DMS114 treated with DMSO at 0.1 percent for 48 hours (cell line): ENCODE results near the gene ACKR2.

ENCODE experiments used
- DNase-seq: peaks from one replicate; lab custom pipeline; 2025; ENCODE audit not compliant: unreplicated experiment; lab: John Stamatoyannopoulos, UW

Gene ACKR2

DNA sequence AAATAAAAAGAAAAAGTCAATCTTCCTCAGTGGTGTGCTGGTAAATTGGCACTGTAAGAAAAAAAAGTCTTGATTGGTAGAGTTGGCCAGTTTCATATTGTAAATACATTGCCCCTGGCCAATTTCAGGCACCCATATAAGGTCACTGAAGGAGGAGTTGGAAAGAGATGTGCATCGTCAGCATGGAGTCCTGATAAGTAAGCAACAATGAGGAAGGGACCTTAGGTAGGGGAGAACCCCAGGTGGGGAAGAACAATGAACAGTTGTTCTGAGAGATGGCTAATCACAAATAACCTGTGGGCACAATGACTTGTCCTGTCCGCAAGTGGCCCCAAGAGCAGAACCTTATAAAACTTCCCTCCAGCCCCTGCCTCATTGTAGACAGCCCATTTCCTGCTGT lies 75.1 kb downstream of the ACKR2 start:
- DNase-seq, result no peak

DNA sequence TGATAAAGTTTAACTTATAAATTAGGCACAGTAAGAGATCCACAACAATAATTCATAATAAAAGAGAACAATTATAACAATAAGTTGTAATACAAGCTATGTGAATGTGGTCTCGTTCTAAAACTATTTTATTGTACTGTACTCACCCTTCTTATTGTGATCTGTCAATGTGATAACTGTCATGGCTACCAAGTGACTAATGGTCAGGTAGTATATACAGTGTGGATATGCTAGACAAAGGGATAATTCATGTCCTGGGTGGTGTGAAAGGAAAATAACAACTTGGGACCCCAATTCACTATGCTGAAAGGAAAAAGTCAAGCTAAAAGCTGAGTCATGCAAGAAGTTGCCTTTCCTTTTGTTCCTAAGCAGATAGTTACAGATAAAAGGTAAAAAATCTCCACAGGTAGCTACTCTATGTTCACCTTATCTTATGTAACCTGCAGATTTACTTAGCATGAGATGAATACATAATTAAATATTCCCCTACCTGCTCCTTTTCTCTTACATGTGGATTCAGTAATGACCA lies 77.1 kb downstream of the ACKR2 start:
- DNase-seq, result no peak

DNA sequence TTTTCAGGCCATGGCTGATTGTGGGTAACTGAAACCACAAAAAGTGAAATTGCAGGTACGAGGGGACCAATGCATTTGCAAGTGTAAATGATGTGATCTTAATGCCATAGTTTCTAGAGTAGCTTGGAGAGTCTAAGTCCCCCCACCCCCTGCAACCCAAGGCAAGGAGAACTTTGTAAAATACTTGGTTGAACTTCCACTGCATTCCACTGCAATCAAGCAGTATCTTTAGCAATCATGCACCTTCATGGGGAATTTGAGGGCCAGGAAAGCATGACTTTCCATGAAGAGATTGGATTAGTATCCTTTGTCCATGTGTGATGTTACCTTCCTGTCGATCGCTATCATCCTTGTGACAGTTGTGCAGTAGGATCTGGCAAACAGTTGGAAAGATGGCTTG lies 77.8 kb downstream of the ACKR2 start:
- DNase-seq, result no peak

DNA sequence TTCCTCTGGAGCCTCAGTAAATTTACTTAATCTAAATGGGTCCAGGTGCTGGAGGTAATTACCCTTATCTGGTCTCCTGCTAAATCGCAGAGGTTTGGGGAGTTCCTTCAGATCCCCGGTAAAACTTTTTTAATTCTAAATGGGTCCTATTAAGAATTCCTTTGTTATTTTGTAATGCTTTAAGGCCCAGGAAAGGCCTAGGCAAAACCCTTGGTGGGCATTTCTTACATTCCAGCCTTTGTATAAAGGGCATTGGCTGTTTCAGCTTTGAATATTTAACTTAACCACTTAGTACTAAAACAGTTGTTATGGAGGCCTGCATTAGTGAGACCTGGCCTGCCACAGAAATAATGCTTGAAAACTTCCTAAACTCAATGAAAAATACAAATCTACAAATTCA lies 81.8 kb downstream of the ACKR2 start:
- DNase-seq, result no peak

DNA sequence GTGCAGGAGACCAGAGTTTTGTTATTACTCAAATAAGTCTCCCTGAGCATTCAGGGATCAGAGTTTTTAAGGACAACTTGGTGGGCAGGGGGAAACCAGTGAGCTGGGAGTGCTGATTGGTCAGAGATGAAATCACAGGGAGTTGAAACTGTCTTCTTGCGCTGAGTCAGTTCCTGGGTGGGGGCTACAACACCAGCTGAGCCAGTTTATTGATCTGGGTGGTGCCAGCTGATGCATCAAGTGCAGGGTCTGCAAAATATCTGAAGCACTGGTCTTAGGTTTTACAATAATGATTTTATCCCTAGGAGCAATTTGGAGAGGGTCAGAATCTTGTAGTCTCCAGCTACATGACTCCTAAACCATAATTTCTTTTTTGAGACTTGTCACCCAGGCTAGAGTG lies 82.9 kb downstream of the ACKR2 start:
- no peak for DNase-seq

DNA sequence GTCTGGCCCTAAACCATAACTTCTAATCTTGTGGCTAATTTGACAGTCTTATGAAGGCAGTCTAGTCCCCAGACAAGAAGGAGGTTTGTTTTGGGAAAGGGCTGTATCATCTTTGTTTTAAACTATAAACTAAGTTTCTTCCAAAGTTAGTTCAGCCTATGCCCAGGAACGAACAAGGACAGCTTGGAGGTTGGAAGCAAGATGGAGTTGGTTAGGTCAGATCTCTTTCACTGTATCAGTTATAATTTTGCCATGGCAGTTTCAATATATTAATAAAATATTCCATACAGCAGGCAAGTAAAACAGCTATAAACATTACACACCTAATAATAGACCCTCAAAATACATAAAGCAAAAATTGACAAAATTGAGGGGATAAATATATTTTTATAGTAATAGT lies 83.6 kb downstream of the ACKR2 start:
- no peak for DNase-seq

DNA sequence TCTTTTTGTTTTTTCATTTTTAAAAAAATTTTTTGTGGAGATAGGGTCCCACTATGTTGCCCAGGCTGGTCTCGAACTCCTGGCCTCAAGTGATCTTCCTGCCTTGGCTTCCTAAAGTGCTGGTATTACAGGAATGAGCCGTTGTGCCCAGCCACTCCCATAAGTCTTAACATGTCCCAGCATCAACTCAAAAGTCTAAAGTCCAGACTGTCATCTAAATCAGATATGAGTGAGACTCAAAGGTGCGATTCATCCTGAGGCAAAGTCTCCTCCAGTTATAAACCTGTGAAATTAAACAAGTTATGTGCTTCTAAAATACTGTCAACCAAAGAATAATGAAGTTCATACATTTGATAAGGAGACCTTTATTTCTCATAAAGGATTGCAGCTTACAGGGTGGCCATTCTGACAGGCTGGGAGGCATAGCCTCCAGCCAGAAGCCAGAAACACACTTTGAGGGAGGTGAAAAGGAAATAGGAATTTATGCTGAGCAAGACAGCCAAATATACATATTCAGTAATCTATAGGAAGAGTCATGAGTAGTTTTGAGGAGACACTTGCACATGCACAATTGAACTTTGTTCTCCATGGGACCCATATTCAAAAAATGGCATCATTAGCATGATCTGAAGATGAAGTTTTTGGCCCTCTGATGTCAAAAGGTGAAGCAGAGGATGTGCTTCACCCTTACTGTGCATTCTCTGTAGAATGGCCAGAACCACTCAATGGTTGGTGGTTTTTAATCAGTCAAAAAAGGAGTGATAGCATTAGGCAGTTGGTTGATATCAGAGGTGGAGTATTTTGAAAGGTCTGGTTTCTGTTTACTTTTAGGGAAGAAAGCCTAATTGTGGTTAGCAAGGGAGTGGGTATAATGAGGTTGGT lies 85.7 kb downstream of the ACKR2 start:
- DNase-seq, result no peak

DNA sequence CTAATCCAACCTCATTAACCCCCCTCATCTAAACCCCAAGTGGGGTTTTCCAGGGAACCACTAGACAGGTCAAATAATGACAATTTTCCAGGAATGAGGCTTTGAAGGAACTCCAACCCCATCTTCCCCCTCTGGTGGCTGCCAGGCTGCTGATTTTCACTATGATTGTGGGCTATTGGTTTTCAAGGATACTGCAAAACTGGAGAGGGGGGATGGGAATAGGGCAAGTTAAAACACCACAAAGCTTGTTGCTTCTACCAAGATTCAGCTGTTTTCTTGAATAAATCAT lies 86.3 kb downstream of the ACKR2 start:
- no peak for DNase-seq

DNA sequence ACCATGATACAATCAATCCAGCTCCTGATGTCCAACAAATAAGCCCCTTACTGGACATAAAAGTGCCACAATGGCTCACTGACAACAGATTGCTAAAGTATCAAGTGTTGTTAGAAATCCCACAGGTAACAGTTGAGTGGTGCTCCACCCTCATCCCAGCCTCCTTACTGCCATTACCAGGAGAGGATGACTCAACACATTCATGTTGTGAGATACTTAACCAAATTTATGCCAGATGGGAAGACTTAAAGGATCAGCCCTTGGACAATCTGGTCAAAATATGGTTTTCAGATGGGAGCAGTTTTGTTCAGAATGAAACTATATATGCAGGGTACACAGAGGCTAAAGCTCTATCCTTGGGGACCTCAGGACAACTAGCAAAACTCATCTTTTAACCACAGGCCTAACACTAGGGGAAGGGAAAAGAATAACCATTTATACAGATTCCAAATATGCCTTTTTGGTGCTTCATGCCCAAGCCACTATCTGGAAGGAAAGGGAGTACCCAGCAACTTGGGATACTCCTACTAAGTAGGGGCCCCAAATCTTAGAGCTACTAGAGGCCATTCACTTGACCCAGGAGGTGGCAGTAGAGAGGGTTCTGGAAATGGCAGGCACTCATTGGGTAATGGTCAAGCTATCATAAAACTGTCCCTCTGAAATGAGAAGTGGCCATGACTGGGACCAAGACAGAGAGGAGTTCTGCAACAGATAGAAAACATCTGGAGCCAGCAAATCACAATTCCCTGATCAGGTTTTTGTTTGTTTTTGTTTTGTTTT lies 89.8 kb downstream of the ACKR2 start:
- DNase-seq, result no peak

DNA sequence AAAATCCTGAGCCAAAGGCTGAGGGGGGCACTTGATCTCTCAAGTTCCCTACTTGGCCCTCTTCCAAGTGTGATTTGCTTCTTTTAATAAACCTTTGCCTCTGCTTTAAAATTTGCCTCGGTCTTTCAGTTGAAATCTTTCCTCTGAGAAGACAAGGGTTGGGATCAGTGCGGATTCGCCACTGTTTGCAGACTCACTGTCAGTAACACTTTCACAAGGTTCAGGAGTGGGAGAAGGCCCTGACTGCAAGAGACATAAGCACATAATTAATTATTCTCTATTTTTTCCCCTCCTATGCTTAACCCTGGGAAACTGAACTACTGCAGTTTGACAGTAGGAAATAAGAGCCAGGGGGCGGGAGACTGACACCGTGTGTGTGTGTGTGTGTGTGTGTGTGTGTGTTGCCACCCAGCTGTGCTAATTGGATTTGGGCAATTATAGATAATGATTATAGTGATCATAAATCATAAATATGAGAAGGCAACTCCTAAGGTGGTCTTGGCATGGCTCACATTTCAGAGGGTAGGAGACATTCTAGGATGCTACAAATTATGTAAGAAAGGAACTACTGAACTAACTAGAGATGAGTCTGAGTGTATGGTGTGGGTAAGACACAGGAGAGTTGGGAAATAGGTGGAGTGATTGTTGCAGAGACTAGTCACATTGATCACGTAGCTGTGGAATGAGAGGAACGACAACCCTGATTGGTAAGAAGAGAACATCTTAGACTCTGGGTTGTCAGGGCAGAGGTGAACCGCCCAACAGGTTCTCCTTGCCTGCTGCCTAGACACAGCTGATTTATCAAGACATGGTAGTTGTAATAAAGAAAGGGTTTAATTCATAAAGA lies 91.2 kb downstream of the ACKR2 start:
- DNase-seq, result no peak

DNA sequence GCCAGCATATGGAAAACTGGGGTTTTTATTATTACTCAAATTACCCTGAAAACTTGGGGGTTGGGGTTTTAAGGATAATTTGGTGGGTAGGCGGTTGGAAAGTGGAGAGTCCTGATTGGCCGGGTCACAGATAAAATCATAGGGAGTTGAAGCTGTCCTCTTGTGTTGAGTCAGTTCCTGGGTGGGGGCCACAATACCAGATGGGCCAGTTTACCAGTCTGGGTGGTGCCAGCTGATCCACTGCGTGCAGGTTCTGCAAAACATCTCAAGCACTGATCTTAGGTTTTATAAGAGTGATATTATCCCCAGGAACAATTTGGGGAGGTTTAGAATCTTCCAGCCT lies 91.8 kb downstream of the ACKR2 start:
- no peak for DNase-seq

DNA sequence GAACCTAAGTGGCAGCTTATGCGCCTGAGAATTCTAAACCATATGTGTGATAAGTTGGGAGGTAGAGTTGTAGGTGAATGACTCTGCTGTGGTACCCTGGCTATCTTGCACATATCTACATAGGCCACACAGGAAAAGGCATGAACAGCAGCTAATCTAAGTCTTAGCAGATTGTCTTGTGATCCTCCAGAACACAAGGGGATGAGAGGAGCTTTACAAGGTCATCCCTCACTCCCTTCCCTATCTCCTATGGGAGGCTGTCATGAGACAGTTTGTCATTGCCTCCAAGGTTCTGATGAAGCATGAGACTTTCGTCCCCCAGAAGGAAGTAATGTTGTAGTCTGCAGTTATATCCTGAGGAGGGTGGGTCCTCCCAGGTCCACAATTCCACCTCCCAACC lies 93.0 kb downstream of the ACKR2 start:
- no peak for DNase-seq

DNA sequence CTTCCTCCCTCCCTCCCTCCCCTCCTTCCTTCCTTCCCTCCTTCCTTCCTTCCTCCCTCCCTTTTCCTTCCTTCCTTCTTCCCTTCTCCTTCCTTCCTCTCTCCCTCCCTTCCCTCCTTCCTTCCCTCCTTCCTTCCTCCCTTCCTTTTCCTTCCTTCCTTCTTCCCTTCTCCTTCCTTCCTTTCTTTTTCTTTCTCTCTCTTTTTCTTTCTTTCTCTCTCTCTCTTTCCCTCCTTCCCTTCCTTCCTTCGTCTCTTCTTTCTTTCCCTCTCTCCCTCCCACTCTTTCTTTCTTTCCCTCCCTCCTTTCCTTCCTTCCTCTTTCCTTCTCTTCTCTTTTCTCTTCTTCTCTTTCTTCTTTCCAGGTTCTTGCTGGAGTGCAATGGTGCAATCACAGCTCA lies 94.8 kb downstream of the ACKR2 start:
- no peak for DNase-seq

DNA sequence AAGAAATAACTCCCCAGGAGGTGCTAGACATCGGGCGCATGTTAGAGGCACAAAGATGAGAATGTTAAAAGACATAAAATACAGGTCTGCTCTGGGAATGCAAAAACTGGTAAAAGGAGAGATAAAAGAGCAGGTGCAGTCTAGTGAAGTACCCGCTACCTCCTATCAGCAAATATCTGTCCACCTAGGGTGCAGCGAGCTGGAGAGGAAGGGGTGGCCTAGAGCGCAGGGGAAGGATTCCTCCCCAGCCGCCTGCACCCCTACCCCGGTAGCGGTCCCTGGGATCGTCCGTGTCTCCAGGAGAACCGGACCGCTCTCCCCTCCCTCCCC lies 96.5 kb downstream of the ACKR2 start:
- DNase-seq, result no peak

DNA sequence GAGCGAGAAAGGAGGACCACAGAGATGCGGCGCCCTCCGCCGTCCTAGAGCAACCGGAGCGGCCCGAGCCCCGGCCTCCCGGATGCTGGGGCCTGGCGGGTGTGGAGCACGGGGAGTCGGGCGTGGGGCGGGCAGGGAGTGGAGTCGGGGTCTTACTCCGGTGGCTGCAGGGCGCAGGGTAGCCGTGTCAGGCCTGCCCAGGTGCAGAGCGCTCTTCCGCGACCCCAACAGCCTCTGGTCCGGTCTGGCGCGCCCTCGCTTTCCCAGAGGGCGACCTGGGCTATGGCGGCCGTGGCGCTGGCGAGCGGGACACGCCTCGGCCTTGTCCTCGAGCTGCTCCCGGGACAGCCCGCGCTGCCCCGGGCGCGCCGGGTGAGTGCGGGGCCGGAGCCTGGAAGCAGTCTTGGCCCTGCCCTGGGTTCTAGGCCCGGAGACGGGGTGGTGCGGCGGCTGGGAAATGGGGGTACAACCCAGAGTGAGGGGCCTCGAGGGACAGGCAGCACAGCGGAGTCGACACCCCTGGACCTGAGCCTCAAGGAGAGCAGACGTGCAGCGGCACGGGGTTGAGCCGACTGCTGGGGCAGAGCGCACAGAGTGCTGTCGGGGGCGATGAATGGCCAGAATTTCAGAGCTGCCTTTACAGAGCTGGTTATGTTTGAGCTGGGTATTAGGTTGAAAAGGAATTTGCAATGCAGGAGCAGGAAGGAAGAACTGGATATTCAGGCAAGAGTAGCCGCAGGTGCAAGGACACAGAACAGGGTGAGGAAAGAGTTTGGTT lies 97.0 kb downstream of the ACKR2 start, which contains the start of gene ZNF662:
Gene ZNF662 (plus strand): TSS at position 73 of the 778 bp plus-strand sequence. CDS start 1,973 bp downstream, outside the sequence.
- no peak for DNase-seq

DNA sequence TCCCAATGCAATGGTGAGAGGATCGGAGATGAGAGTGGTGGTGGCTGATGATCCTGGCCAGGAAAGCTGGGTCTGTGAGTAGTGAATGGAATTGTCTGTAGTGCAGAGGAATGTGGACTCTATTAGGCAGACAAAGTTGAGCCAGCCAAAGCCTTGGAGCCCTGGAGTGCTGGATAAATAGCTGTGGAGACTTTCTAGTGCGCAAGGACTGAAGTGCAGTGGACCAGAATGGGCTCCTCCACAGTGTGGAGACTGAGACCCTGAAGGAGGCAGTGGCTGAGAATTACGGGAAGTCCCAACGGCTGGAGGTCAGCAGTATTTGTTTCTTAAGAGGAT lies 97.6 kb downstream of the ACKR2 start:
- no peak for DNase-seq

DNA sequence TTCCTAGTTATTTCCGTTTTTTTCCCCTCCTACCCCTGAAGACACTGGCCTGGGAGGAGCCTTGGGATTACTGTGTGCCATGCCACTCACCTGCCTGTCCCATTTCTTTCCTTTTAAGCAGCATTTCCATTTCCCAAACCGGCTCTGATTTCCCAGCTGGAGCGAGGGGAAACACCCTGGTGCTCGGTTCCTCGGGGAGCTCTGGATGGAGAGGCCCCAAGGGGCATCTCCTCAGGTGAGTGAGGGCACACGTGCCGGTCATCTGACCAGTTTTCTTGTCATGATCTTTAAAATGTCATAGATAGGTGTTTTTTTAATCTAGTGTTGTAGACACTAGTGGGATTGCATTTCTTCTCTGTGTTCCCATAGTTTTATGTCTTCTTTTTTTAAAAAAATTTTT lies 99.4 kb downstream of the ACKR2 start:
- DNase-seq, result no peak

DNA sequence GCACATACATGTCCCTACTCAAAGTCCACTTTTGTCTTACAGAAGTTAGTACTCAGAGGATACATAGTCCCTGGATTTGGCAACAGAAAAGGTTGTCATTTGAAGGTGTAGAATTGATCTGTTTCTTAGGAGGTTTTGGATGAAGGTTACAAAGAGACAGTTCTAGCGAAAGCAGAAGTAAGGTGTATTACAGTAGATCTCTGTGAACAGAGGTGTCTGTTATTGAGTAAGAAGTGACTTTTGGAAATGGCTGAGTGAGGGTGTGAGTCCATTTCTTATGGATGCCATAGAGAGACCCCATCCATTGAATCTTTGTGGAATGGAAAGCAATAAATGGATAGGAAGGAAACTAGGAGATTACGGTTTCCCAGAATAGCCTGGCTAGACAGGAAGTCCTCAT lies 102.3 kb downstream of the ACKR2 start:
- no peak for DNase-seq

DNA sequence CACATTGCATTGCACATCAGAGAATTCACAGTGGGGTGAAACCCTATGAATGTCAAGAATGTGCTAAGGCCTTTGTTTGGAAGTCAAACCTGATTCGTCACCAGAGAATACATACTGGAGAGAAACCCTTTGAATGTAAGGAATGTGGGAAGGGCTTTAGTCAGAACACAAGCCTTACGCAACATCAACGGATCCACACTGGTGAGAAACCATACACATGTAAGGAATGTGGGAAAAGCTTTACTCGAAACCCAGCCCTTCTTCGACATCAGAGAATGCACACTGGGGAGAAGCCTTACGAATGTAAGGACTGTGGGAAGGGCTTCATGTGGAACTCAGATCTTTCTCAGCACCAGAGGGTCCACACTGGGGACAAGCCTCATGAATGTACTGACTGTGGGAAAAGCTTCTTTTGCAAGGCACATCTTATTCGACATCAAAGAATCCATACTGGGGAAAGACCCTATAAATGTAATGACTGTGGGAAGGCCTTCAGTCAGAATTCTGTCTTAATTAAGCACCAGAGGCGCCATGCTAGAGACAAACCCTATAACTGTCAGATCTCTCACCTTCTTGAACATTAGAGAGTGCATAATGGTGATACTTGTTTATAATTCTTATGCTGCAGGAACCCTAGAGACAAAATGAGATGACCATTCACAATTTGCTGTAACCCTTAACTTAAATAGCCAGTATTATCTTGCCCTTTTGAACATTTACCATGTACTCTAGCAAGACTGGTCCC lies 105.7 kb downstream of the ACKR2 start:
- no peak for DNase-seq
